22Rv1 (cell line): ENCODE measurements around the gene PAQR3.
"Not testable (repeated sequence)": the region's sequence is repeated elsewhere in the genome, so short reads cannot be mapped to it uniquely, and the experiment has no call there.

Experiments used
- H3K27ac ChIP-seq: fragments of 450-650 bp; 2 replicates; pipeline ENCODE4 v1.5.1; 2017
- CTCF ChIP-seq: fragments of 450-650 bp; IDR thresholded peaks from 2 replicates; pipeline ENCODE4 v1.5.1; 2017; ENCODE audit warnings: mild to moderate bottlenecking
- ZFX ChIP-seq: fragments of 450-650 bp; IDR thresholded peaks from 2 replicates; pipeline ENCODE4 v1.6.1; 2017; ENCODE audit warnings: antibody characterized with exemption, borderline replicate concordance

PAQR3 gene

GRCh38 chr4:78878031-78878430 lies 61.2 kb downstream of the PAQR3 start:
- TF ChIP-seq ZFX (no peak), CTCF (no peak)
- no peak overlapping the region for H3K27ac ChIP-seq

GRCh38 chr4:78876568-78877320 lies 62.5 kb downstream of the PAQR3 start:
- no peak overlapping the region for H3K27ac ChIP-seq
- no peak for TF ChIP-seq ZFX
- TF ChIP-seq CTCF, result no peak

GRCh38 chr4:78870056-78870455 lies 69.2 kb downstream of the PAQR3 start:
- H3K27ac ChIP-seq, result no peak overlapping the region
- TF ChIP-seq ZFX, result no peak
- no peak for TF ChIP-seq CTCF

GRCh38 chr4:78868712-78869111 lies 70.5 kb downstream of the PAQR3 start:
- not testable (repeated sequence) for H3K27ac ChIP-seq

- no peak overlapping the region for H3K27ac ChIP-seq
- TF ChIP-seq CTCF (no peak), ZFX (no peak)
These were observed 73.8 kb downstream of the PAQR3 start for GRCh38 chr4:78865451-78865850.

GRCh38 chr4:78864405-78865024 lies 74.7 kb downstream of the PAQR3 start:
- H3K27ac ChIP-seq, result no peak overlapping the region
- TF ChIP-seq CTCF (peak; percentile 82), ZFX (no peak)

GRCh38 chr4:78863991-78864390 lies 75.2 kb downstream of the PAQR3 start:
- TF ChIP-seq ZFX (no peak), CTCF (no peak)

More at GRCh38 chr4:78863991-78864390, 75.2 kb downstream of the PAQR3 start:
- H3K27ac ChIP-seq, result no peak overlapping the region; the same call in 1 of the 2 replicates
